GM19455 (cell line): ENCODE data around the gene MRTFA.

ENCODE experiments used
- ATAC-seq: cut with Tn5 transposase; IDR thresholded peaks from one replicate; pipeline ENCODE4 v1.9.1; 2021; ENCODE audit not compliant: unreplicated experiment

The MRTFA gene

GRCh38 chr22:40473703-40474102 lies 162.8 kb downstream of the MRTFA start:
- no peak for ATAC-seq

DNA sequence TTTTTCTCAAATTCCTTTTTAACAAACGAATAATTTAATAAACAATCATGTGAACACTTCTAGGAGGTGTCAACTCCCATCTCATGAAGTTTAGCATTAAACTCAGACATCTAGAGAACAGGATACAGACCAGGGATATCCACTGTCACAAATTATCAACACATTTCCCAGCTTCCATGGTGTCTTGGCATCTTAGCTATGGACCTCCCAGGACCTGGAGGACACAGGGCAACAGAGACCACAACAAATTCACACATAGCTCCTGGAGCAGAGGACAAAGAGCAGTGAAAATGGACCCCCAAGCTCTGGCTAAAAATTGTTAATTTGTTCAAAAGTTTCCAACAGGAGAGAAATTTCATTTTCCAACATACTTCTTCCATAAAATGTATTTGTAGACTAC lies 163.9 kb downstream of the MRTFA start:
- no peak for ATAC-seq

DNA sequence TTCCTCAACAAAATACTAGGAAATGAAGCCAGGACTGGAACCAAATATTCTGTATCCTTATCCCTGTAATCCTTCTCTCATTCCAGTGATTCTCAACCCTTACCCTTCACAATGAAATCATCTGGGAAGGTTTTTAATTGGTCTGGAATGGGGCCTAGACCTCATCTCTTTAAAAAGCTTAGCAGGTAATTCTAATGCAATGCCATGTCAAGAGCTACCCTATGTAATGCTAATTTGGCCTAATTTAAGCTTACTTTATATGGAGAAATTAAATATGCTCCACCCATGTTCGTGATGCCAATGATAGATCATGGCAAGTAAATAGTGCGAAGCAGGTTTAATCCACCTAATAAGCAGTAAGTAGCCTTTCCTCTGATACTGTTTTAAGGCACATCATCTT lies 164.5 kb downstream of the MRTFA start:
- ATAC-seq, result no peak

DNA sequence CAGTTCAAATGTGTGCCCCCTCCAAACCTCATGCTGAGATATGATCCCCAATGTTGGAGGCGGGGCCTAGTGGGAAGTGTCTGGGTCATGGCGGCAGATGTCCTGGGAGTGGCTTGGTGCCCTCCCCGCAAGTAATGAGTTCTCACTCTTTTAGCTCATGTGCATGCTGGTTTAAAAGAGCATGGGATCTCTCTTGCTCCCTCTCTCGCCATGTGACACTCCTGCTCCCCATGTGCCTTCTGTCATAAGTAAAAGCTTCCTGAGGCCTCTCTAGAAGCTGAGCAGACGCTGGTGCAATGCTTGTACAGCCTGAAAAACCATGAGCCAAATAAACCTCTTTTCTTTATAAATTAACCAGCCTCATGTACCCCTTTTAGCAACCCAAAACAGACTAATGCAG lies 167.3 kb downstream of the MRTFA start:
- no peak for ATAC-seq

- no peak for ATAC-seq
Observed at GRCh38 chr22:40468616-40469015, 167.9 kb downstream of the MRTFA start.

DNA sequence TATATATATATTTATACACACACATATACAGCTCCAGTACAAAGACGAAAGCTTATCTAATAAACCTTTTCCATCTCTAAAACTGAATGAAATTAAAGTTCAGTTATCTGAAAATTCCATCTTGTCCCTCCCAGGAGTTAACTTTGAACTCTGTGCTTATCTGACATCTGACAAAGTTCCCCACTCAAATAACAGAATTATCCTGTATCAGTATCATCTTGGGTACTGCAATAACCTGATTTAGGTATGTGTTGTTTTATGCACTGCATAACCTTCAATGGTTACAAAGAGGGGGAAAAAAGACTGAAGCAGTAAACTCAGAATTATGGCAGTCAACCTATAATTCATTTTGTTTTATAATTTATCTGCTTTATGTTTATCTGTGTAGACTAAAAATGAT lies 169.5 kb downstream of the MRTFA start:
- ATAC-seq, result no peak

DNA sequence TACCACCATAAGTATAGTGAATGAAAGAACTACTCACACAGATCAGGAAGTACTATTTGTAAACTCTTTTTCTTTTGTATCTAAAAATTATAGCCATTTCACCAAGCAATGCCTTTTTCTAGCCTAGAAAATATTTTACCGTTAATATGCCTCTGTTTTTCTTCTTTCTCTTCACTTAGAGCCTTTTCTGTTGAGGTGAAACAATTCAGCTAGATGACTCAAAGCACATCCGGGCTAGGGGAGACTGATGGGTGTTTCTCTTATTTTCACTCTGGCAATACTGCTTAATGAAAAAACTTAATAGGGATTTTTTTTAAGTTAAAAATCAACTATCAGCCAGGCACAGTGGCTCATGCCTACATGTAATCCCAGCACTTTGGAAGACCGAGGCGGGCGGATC lies 172.8 kb downstream of the MRTFA start:
- no peak for ATAC-seq

GRCh38 chr22:40463017-40463631 lies 173.4 kb downstream of the MRTFA start:
- ATAC-seq, result no peak

DNA sequence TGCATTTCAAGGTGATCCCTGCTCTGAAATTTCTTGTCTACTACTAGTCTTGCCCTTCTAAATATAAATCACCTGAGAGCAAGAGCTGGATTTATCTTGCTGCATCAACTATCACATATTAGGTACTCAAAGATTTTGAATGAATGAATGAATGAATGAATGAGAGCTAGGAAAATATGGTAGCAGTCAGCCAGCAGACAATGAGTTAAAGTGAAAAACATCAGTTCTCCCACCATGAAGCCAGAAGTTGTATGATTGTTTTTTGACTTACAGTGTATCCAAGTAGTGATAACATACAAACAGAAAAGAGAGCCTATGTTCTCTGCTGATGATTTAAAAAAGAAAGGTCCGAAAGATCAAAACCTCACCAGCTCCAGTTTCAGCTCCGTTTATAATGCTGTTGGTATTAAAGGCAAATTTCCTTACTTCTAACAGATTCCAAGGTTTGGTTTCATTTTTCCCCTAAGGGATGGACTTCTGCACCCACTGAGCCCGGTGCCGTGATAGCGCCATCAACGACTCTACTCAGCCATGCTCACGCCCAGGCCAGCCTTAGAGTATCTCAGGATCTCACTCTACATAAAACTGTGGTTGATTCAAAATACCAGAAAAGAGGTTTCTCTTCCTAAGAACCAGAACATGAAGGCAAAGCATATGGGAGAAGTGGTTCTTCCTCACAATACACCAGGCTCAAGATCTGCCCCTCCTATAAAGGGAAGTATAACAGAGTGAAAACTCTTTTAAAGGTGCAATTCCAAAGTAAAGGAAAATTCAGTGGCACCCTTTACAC lies 174.1 kb downstream of the MRTFA start:
- ATAC-seq, result no peak

- ATAC-seq, result no peak
Observed at GRCh38 chr22:40453671-40454070, 182.8 kb downstream of the MRTFA start.

GRCh38 chr22:40452730-40453487 lies 183.6 kb downstream of the MRTFA start:
- no peak for ATAC-seq

DNA sequence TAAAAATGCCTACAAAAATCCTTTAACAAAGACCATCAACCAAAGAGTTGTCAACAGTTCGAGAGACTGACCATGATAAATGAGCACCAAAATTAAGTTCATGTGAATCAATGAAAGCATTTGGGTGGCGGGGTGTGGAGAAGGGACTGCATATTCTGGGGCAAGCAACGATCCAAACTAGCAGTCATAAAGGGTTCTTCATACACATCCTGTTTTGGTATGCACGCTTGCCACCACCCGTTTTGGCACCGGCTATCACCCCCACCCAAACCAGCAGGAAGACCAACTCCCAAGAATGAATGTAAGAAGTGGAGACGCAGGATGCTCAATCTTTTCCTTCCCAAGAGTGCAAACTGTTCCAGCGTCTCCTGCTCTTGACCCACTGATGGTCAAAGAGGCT lies 185.3 kb downstream of the MRTFA start:
- ATAC-seq, result no peak

DNA sequence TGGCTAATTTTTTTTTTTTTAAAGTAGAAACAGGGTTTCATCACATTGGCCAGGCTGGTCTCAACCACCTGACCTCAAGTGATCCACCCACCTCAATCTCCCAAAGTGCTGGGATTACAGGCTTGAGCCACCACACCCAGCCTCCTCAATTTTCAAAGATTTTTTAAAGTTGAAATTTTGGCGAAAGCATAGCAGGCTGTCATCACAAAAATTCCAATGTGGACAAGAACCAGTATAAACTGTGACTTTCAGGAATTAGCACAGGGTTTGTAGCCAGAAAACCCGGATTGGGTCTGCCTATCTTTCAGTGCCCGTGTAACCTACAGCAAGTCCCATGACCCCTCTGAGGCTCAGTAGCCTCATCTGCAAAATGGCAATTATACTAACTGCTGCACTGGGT lies 185.9 kb downstream of the MRTFA start:
- no peak for ATAC-seq

DNA sequence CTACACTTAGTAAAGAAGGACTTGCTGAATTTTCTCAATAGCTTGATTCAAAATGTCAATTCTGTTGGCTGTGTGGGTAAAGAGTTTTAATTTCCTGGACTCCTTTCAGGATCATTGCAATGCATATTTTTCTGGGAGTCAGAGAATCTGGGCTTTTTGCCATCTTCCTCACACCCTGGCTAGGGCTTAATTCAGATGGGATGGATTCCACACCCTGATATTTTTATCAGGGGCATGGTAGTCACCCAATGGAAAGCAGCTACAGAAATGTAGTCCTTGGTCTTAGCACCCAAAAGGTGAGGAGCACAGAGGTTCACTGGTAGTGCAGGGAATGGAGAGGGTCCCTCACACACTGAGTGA lies 186.9 kb downstream of the MRTFA start:
- no peak for ATAC-seq

DNA sequence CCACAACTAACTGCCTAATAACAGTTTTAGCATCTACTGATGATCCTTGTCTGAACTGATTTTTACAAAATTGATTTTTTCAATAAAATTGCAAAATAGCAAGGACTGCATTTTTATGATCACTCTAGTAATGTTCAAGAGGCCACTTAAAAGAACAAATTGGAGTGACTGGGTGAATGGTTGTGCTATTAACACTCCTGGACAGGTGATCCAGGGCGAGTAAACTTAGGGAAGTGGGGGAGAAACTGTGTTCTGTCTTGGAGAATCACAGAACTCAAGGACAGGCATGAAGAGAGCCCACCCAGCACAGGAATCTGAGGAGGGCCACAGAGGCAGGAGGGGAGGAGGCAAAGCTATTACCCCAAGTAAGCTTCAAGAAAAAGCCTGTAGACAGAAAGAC lies 190.3 kb downstream of the MRTFA start:
- no peak for ATAC-seq

DNA sequence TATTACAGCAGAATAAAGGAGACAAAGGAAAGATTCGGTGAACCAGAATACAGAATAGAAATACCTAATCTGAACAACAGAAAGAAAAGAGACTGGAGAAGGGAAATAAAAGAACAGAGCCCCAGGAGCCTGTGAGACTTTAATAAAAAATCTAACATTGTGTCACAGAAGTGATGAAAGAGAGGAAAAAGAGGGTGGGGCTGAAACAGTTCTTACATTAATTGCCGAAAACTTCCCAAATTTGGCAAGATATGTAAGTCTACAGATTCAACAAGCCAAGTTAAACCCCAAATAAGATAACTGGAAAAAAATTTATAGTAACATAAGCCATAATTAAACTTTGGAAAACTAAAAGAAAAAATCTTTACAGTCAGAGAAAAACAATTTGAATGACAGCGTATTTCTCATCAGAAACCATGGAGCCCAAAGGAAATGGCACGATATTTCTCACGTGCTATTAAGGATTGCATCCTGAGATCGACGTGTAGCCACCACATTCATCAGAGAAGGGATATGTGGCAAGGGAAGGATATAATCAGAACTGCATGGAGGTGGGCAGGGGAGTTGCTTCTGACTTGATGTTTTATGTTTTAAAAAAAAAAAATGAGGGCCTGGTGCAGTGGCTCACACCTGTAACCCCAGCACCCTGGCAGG lies 192.2 kb downstream of the MRTFA start:
- ATAC-seq, result no peak

DNA sequence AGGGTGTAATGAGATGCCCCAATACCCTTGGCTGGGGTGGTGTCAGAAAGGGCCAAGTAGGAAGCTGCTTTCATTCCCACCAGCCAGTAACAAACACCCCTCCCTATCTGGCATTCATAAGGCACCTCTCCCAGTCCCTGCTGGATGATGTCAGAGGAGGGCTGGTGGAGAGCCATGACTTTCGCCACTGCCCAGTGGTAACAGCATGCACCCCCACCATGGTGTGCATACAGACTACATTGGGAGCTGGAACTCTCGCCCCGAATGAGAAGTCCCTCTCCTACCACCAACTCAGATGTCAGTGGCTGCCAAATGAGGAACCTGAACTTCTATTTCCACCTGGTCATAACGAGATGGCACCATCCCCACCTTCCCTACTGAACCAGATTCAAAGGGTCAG lies 192.8 kb downstream of the MRTFA start:
- ATAC-seq, result no peak

GRCh38 chr22:40441761-40442390 lies 194.6 kb downstream of the MRTFA start:
- no peak for ATAC-seq

GRCh38 chr22:40436505-40437431 lies 199.8 kb downstream of the MRTFA start:
- ATAC-seq, result peak; percentile 60

DNA sequence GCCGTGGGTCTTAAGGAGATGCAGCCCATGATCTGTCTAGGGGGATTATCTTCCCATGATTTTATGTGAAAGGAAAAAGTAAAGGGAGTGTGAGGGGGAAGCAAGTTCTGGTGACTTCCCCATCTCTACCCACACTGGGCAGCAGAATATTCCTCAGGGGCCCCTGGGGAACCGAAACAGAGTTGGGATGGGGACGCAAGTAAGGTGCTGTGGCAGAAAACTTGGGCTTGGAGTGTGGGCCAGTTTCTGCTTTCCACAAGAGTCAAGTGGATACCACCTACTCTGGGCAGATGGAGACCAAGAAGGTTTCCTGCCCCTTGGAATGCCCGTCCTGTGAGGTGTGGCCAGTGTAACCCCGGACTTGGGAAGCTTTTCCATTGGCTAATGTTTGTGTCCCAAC lies 201.8 kb downstream of the MRTFA start:
- no peak for ATAC-seq
